ENCODE results near the gene WARS2.

The WARS2 gene

DNA sequence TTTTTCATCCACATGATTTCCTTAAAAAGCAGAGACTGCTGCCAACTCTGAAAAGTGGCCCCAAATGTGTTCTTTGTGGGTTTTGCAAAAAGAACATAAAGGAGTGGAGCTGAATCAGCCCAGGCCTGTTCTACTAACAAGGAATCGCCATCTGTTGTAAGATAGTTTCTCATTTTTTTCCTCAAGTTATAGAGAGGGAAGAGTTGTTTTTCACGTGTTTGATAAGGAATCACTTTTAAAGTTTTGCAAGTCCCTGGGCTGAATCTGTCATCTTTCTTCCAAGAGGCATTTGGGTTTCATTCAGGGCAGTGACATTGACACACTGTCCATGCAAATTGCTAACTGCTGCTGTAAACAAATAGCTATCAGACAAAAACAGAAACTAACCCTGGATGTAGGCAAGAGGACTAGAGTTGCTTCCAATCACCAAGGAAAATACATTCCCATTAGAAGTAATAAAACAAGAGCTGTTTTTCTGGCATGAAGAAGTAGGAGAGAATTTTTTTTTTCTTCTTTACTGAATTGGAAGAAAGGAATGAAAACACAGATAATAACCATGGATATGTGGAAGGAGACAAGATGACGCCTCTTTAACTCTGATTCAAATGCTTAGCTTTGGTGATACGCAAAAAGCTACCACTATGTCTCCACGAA, 93.5 kb downstream of the WARS2 start:
- H3K4me3 ChIP-seq (ENCODE audit: low read length), result no peak overlapping the region
- H3K9ac ChIP-seq (ENCODE audit: low read length), result no peak overlapping the region
- H3K9me3 ChIP-seq (ENCODE audit: control insufficient read depth, low read length), result no peaks in the 10 kb centered on the region
- no peaks in the 10 kb centered on the region for H3K36me3 ChIP-seq (ENCODE audit: control insufficient read depth, insufficient read depth, low read length)
- peaks cover 21% of the 10 kb centered on the region for H3K4me1 ChIP-seq (ENCODE audit: control insufficient read depth, insufficient read depth, low read length)
- no peaks in the 10 kb centered on the region for H3K27me3 ChIP-seq (ENCODE audit: control insufficient read depth, insufficient read depth, low read length)

GRCh38 chr1:119046429-119046784, 94.0 kb downstream of the WARS2 start:
- no peak overlapping the region for H3K4me3 ChIP-seq (ENCODE audit: low read length)

DNA sequence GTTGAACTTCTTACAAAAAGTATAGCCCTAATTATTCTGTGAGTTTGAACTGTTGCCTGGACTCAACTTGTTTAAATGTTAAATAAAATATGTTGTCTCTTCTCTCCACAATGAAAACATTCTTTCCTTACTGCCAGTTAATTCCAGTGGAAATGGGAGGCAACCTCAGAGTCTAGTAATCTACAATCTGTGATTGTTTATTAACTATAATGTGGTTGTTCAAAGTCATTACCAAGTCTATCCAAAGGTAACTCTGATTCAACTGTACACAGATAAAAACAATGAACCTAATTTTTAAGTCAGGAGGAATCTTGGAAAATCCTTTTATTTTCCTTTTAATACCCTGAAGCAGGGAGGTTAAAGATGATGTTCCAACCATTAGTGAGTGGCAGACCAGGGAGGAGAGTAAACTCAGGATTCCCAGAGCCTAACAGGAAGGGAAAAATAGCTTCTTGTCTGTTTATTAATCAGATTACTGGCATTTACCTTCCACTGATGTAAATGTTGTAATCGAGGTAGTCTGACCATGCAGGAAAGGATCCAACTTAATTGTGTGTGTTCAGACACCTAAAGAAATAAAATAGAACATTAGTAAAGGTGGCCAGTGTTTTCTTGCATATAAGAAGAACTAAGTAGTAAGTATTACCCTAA, 95.2 kb downstream of the WARS2 start:
- peaks cover 21% of the 10 kb centered on the region for H3K4me1 ChIP-seq (ENCODE audit: control insufficient read depth, insufficient read depth, low read length)
- H3K9ac ChIP-seq (ENCODE audit: low read length), result peak overlapping the region; percentile 32
- no peak overlapping the region for H3K4me3 ChIP-seq (ENCODE audit: low read length)
- H3K27me3 ChIP-seq (ENCODE audit: control insufficient read depth, insufficient read depth, low read length), result no peaks in the 10 kb centered on the region
- no peaks in the 10 kb centered on the region for H3K9me3 ChIP-seq (ENCODE audit: control insufficient read depth, low read length)
- no peaks in the 10 kb centered on the region for H3K36me3 ChIP-seq (ENCODE audit: control insufficient read depth, insufficient read depth, low read length)

More at GRCh38 chr1:119046429-119046784, 94.0 kb downstream of the WARS2 start:
- H3K27me3 ChIP-seq (ENCODE audit: control insufficient read depth, insufficient read depth, low read length), result no peaks in the 10 kb centered on the region
- H3K9me3 ChIP-seq (ENCODE audit: control insufficient read depth, low read length), result no peaks in the 10 kb centered on the region
- no peak overlapping the region for H3K9ac ChIP-seq (ENCODE audit: low read length)
- peaks cover 21% of the 10 kb centered on the region for H3K4me1 ChIP-seq (ENCODE audit: control insufficient read depth, insufficient read depth, low read length)
- H3K36me3 ChIP-seq (ENCODE audit: control insufficient read depth, insufficient read depth, low read length), result no peaks in the 10 kb centered on the region

DNA sequence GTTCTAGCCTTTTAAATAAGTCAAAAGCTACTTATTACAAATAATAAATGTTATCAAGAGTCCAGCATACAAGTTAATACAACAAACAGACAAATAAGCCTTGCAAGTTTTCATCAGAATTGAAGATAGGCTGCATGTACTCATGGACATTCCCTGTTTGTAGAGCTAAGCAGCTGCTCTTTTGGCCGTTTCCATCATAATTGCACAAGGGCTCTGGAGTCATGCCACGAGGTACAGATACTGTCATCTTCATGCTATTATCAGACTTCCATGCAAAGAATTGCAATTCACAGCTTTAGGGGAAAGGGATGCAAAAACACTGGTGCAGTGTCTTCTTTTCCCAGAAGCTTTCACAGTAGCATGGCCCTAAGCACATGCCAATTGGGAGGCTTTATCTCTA, 99.5 kb downstream of the WARS2 start:
- Histone ChIP-seq H3K36me3 (ENCODE audit: control insufficient read depth, insufficient read depth, low read length) (no peaks in the 10 kb centered on the region), H3K9ac (ENCODE audit: low read length) (no peak overlapping the region), H3K9me3 (ENCODE audit: control insufficient read depth, low read length) (no peaks in the 10 kb centered on the region), H3K27me3 (ENCODE audit: control insufficient read depth, insufficient read depth, low read length) (no peaks in the 10 kb centered on the region), H3K4me1 (ENCODE audit: control insufficient read depth, insufficient read depth, low read length) (peaks cover 14% of the 10 kb centered on the region), H3K4me3 (ENCODE audit: low read length) (no peak overlapping the region)

- Histone ChIP-seq H3K9ac (ENCODE audit: low read length) (no peak overlapping the region), H3K4me3 (ENCODE audit: low read length) (no peak overlapping the region), H3K9me3 (ENCODE audit: control insufficient read depth, low read length) (no peaks in the 10 kb centered on the region), H3K4me1 (ENCODE audit: control insufficient read depth, insufficient read depth, low read length) (peaks cover 10% of the 10 kb centered on the region), H3K27me3 (ENCODE audit: control insufficient read depth, insufficient read depth, low read length) (no peaks in the 10 kb centered on the region), H3K36me3 (ENCODE audit: control insufficient read depth, insufficient read depth, low read length) (no peaks in the 10 kb centered on the region)
These were observed 100.0 kb downstream of the WARS2 start for GRCh38 chr1:119040489-119040888.

DNA sequence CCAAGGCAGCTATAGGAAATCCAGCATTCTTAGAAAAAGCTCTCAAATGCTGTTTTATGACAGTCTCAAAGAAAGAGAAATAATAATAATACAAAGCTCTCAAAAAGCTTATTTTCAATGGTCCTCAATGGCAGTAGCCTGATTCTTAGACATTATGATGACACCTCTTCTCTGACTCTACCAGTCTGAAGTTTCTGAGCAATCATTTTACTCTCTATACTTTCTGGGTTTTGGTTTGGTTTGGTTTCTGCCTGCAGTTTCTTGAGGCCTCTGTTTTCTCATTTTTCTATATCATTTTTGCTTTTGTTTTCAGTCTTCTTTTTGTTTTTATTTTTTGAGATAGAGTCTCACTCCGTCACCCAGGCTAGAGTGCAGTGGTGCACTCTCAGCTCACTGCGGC, 102.1 kb downstream of the WARS2 start:
- H3K4me1 ChIP-seq (ENCODE audit: control insufficient read depth, insufficient read depth, low read length), result no peaks in the 10 kb centered on the region
- no peaks in the 10 kb centered on the region for H3K27me3 ChIP-seq (ENCODE audit: control insufficient read depth, insufficient read depth, low read length)
- no peaks in the 10 kb centered on the region for H3K9me3 ChIP-seq (ENCODE audit: control insufficient read depth, low read length)
- H3K4me3 ChIP-seq (ENCODE audit: low read length), result no peak overlapping the region
- no peak overlapping the region for H3K9ac ChIP-seq (ENCODE audit: low read length)
- H3K36me3 ChIP-seq (ENCODE audit: control insufficient read depth, insufficient read depth, low read length), result no peaks in the 10 kb centered on the region

DNA sequence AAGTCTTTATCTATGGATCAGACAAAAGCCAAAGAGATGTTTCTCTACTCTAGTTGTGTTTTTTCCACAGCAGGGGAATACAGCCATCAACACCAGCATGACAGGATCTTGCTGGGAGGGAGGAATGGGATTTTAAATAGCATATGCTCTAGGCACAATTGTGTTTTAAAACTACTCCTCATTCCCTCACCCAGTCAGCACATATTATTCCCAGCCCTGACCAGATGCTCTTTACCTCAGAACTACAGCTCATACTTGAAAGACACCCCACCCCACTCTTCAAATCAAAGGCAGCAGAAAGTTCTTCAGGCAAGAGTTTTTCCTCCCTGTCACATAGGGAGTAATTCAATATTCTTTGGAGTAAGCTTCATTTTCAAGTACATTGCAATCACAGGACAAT, 106.1 kb downstream of the WARS2 start:
- H3K4me3 ChIP-seq (ENCODE audit: low read length), result no peak overlapping the region
- H3K9ac ChIP-seq (ENCODE audit: low read length), result no peak overlapping the region
- H3K36me3 ChIP-seq (ENCODE audit: control insufficient read depth, insufficient read depth, low read length), result no peaks in the 10 kb centered on the region
- H3K27me3 ChIP-seq (ENCODE audit: control insufficient read depth, insufficient read depth, low read length), result no peaks in the 10 kb centered on the region
- H3K4me1 ChIP-seq (ENCODE audit: control insufficient read depth, insufficient read depth, low read length), result no peaks in the 10 kb centered on the region
- no peaks in the 10 kb centered on the region for H3K9me3 ChIP-seq (ENCODE audit: control insufficient read depth, low read length)

DNA sequence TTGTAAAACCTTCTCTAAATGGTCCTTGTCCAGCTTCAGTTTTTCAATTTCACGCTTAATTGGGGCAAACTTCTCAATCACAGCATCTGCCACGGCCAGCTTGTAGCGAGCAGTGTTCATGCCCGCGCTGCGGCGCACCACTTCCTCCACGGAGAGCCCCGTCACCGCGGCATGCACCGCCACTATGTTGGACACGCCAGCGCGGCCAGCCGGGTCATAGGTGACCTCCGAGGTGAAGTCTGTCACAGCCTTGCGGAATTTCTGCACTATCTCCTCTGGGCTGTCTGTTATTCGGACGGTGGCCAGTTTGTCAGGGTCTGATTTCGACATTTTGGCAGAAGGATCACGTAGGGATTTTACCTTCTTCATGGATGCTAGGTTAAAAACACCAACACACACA, 107.5 kb downstream of the WARS2 start:
- Histone ChIP-seq H3K36me3 (ENCODE audit: control insufficient read depth, insufficient read depth, low read length) (no peaks in the 10 kb centered on the region), H3K9me3 (ENCODE audit: control insufficient read depth, low read length) (no peaks in the 10 kb centered on the region), H3K27me3 (ENCODE audit: control insufficient read depth, insufficient read depth, low read length) (no peaks in the 10 kb centered on the region), H3K9ac (ENCODE audit: low read length) (no peak overlapping the region), H3K4me1 (ENCODE audit: control insufficient read depth, insufficient read depth, low read length) (peaks cover 11% of the 10 kb centered on the region), H3K4me3 (ENCODE audit: low read length) (no peak overlapping the region)

DNA sequence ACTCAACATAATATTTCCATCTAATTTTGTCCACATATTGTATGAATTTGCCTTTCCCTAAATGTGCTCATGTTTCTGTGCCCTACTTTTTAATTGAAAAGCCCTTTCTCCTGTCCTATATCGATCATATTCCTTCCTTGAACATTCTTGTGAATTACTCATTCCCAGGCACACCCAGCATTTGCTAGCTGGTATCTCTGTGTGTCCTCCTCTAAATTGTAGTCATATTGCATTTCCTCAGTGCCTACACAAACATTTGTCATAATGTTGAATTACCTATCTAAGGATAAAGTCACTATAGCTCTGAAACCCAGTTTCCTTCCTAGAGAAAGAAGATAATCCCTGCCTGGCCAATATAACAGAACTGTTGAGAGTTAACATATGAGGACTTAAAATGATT, 112.7 kb downstream of the WARS2 start:
- no peaks in the 10 kb centered on the region for H3K9me3 ChIP-seq (ENCODE audit: control insufficient read depth, low read length)
- H3K27me3 ChIP-seq (ENCODE audit: control insufficient read depth, insufficient read depth, low read length), result no peaks in the 10 kb centered on the region
- H3K36me3 ChIP-seq (ENCODE audit: control insufficient read depth, insufficient read depth, low read length), result no peaks in the 10 kb centered on the region

GRCh38 chr1:119026956-119027355, 113.5 kb downstream of the WARS2 start:
- no peaks in the 10 kb centered on the region for H3K27me3 ChIP-seq (ENCODE audit: control insufficient read depth, insufficient read depth, low read length)
- no peak overlapping the region for H3K9ac ChIP-seq (ENCODE audit: low read length)
- H3K9me3 ChIP-seq (ENCODE audit: control insufficient read depth, low read length), result no peaks in the 10 kb centered on the region
- peaks cover 15% of the 10 kb centered on the region for H3K4me1 ChIP-seq (ENCODE audit: control insufficient read depth, insufficient read depth, low read length)
- H3K36me3 ChIP-seq (ENCODE audit: control insufficient read depth, insufficient read depth, low read length), result no peaks in the 10 kb centered on the region
- no peak overlapping the region for H3K4me3 ChIP-seq (ENCODE audit: low read length)

More for the DNA sequence above, 112.7 kb downstream of the WARS2 start:
- H3K9ac ChIP-seq (ENCODE audit: low read length), result no peak overlapping the region
- H3K4me3 ChIP-seq (ENCODE audit: low read length), result no peak overlapping the region
- peaks cover 15% of the 10 kb centered on the region for H3K4me1 ChIP-seq (ENCODE audit: control insufficient read depth, insufficient read depth, low read length)

DNA sequence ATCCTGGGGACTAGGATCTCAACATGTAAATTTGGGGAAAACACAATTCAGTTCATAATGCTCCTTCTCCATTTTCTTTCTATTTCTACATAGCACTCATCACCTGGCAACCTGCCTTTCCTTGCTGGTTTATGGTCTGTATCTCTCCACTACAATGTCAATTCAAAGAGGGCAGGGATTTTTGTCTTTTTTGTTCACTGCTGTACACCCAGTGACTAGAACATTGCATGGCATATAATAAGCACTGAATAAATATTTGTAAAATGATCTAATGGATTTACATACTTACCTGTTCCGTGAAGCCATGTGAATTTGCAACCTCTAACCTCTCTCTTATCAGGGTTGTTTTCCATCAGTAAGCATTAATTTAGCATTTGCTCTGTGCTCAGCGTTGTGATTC, 124.9 kb downstream of the WARS2 start:
- Histone ChIP-seq H3K36me3 (ENCODE audit: control insufficient read depth, insufficient read depth, low read length) (no peaks in the 10 kb centered on the region), H3K27me3 (ENCODE audit: control insufficient read depth, insufficient read depth, low read length) (peaks cover 3% of the 10 kb centered on the region), H3K4me1 (ENCODE audit: control insufficient read depth, insufficient read depth, low read length) (peaks cover 6% of the 10 kb centered on the region), H3K4me3 (ENCODE audit: low read length) (no peak overlapping the region), H3K9ac (ENCODE audit: low read length) (no peak overlapping the region), H3K9me3 (ENCODE audit: control insufficient read depth, low read length) (no peaks in the 10 kb centered on the region)

DNA sequence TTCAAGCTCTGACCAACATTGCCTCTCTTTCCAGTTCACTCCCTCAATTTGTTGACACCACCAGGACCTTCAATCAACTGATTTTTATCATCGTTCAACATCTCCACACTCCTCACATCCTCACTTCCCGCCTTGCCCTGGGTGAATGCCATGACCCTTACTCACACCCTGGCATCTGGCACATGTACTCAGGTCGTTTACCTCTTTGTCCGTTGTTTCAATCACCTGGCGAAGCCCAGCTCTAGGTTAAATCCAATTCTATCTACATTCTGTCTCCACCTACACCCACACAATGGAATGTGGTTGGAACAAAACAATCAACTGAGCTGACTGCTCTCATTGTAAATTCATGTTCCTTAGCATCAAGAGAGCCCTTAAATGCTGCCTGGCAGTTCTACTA, 128.1 kb downstream of the WARS2 start:
- no peak overlapping the region for H3K4me3 ChIP-seq (ENCODE audit: low read length)
- no peaks in the 10 kb centered on the region for H3K36me3 ChIP-seq (ENCODE audit: control insufficient read depth, insufficient read depth, low read length)
- peaks cover 35% of the 10 kb centered on the region for H3K27me3 ChIP-seq (ENCODE audit: control insufficient read depth, insufficient read depth, low read length)
- H3K9me3 ChIP-seq (ENCODE audit: control insufficient read depth, low read length), result no peaks in the 10 kb centered on the region
- H3K4me1 ChIP-seq (ENCODE audit: control insufficient read depth, insufficient read depth, low read length), result peaks cover 21% of the 10 kb centered on the region
- H3K9ac ChIP-seq (ENCODE audit: low read length), result no peak overlapping the region

Data from mucosa of stomach (tissue), 1 donor.